HepG2 (cell line): Measurements from ENCODE around the gene TOR1AIP1. TPM values are rescaled to one million over a fixed set of nuclear protein-coding genes. Genes with fewer than 3 reads are reported as not detected.

ENCODE experiments used
- ADNP ChIP-seq: sonication (generic); formaldehyde crosslinking; IDR thresholded peaks from 2 replicates; pipeline ENCODE4 v1.4.0; 2020; ENCODE audit warnings: missing genetic modification reagents
- ATF7 ChIP-seq, 2 experiments: fragments of 450-650 bp in 1 of 2; sonication (generic) in 1 of 2; formaldehyde crosslinking in 1 of 2; IDR thresholded peaks; 2 replicates each; pipeline versions ENCODE4 v1.4.0 to v1.6.1; 2016 to 2020; ENCODE audit warnings: antibody characterized with exemption in 1 of 2, mild to moderate bottlenecking in 1 of 2, missing genetic modification reagents in 1 of 2
- CENPX ChIP-seq: sonication (generic); formaldehyde crosslinking; IDR thresholded peaks from 2 replicates; pipeline ENCODE4 v1.9.0; 2021; ENCODE audit warnings: mild to moderate bottlenecking, missing genetic modification reagents, moderate library complexity
- HMG20A ChIP-seq: IDR thresholded peaks from 2 replicates; pipeline ENCODE4 v1.6.1; 2016; ENCODE audit warnings: borderline replicate concordance
- HNRNPH1 ChIP-seq: fragments of 200-400 bp; formaldehyde crosslinking; optimal IDR thresholded peaks from 2 replicates; pipeline ENCODE3; 2017; ENCODE audit warnings: mild to moderate bottlenecking, low read depth, low read length
- MEIS1 ChIP-seq: sonication (generic); formaldehyde crosslinking; IDR thresholded peaks from 2 replicates; pipeline ENCODE4 v1.9.0; 2021; ENCODE audit warnings: mild to moderate bottlenecking, missing genetic modification reagents, moderate library complexity, borderline replicate concordance
- MEIS2 ChIP-seq: sonication (generic); formaldehyde crosslinking; IDR thresholded peaks from 2 replicates; pipeline ENCODE4 v1.9.0; 2021; ENCODE audit warnings: mild to moderate bottlenecking, missing genetic modification reagents
- SIX1 ChIP-seq: sonication (generic); formaldehyde crosslinking; IDR thresholded peaks from 2 replicates; pipeline ENCODE4 v1.4.0; 2020; ENCODE audit warnings: missing genetic modification reagents, borderline replicate concordance
- SP4 ChIP-seq: sonication (generic); formaldehyde crosslinking; IDR thresholded peaks from 2 replicates; pipeline ENCODE4 v1.8.1; 2023; ENCODE audit warnings: mild to moderate bottlenecking, missing genetic modification reagents
- TAF1 ChIP-seq: sonication (generic); formaldehyde crosslinking; IDR thresholded peaks from 2 replicates; pipeline ENCODE4 v1.4.0; 2020; ENCODE audit warnings: missing genetic modification reagents
- TCF7L2 ChIP-seq: IDR thresholded peaks from 2 replicates; pipeline ENCODE4 v1.6.1; 2011; ENCODE audit warnings: mild to moderate bottlenecking, low read depth, low read length, moderate library complexity
- XRCC5 ChIP-seq: fragments of 200-400 bp; formaldehyde crosslinking; optimal IDR thresholded peaks from 2 replicates; pipeline ENCODE3; 2017; ENCODE audit warnings: mild to moderate bottlenecking, low read length
- ZKSCAN1 ChIP-seq: fragments of 150-350 bp; IDR thresholded peaks from 2 replicates; pipeline ENCODE4 v1.6.1; 2014; ENCODE audit warnings: low read length
- polyA plus RNA-seq, 8 experiments: library from polyadenylated mRNA; depleted of rRNA in 3 of 8; stranded (reverse) in 7 of 8; unstranded in 1 of 8; fragments of >200 nt; fragmentation: Illumina TruSeq in 4 of 8; extraction: Trizol in 4 of 8; gene quantifications; 2 replicates each; pipeline versions ENCODE4 v1.2.1 to v1.2.3, GENCODE V29; 2011 to 2016; ENCODE audit warnings: low read depth in 4 of 8, missing spikeins in 1 of 8, mixed read lengths in 1 of 8; ENCODE audit not compliant: insufficient read depth in 1 of 8
- total RNA-seq, 5 experiments: library from RNA; depleted of rRNA; stranded (reverse); fragments of >200 nt; fragmentation: Illumina TruSeq; extraction: Trizol; gene quantifications; 2 replicates each; pipeline ENCODE4 v1.2.3, GENCODE V29; 2016; ENCODE audit warnings: low read depth in 1 of 5
- TF ChIP-seq, protein P1 (sequence below): sonication (generic); formaldehyde crosslinking; conservative IDR thresholded peaks from 2 replicates; pipeline ENCODE4 v1.8.1; 2023; ENCODE audit warnings: missing genetic modification reagents
- TF ChIP-seq, protein P2 (sequence below), 2 experiments: sonication (generic) in 1 of 2; formaldehyde crosslinking in 1 of 2; IDR thresholded peaks; 2 replicates each; pipeline versions ENCODE4 v1.5.1 to v1.6.1; 2011 to 2020; ENCODE audit warnings: borderline replicate concordance in 1 of 2, low read depth in 1 of 2, low read length in 1 of 2, mild to moderate bottlenecking in 1 of 2, missing genetic modification reagents in 1 of 2, moderate library complexity in 1 of 2
- TF ChIP-seq, protein P3 (sequence below): sonication (generic); formaldehyde crosslinking; IDR thresholded peaks from 2 replicates; pipeline ENCODE4 v1.4.0; 2020; ENCODE audit warnings: missing genetic modification reagents
- TF ChIP-seq, protein P4 (sequence below): sonication (generic); formaldehyde crosslinking; IDR thresholded peaks from 2 replicates; pipeline ENCODE4 v1.5.0; 2020; ENCODE audit warnings: missing genetic modification reagents
- TF ChIP-seq, protein P5 (sequence below): sonication (generic); formaldehyde crosslinking; IDR thresholded peaks from 2 replicates; pipeline ENCODE4 v1.5.0; 2020; ENCODE audit warnings: mild to moderate bottlenecking, missing genetic modification reagents, moderate library complexity
- TF ChIP-seq, protein P6 (sequence below): IDR thresholded peaks from 2 replicates; pipeline ENCODE4 v1.6.1; 2016; ENCODE audit warnings: missing compliant biosample characterization, missing genetic modification reagents, borderline replicate concordance

The TOR1AIP1 gene
- total and polyA plus RNA-seq, 2 of the 13 experiments (the other 11 are each of a cell fraction or from before 2014, with no cell fraction given): 15.6 to 29.0 TPM

DNA sequence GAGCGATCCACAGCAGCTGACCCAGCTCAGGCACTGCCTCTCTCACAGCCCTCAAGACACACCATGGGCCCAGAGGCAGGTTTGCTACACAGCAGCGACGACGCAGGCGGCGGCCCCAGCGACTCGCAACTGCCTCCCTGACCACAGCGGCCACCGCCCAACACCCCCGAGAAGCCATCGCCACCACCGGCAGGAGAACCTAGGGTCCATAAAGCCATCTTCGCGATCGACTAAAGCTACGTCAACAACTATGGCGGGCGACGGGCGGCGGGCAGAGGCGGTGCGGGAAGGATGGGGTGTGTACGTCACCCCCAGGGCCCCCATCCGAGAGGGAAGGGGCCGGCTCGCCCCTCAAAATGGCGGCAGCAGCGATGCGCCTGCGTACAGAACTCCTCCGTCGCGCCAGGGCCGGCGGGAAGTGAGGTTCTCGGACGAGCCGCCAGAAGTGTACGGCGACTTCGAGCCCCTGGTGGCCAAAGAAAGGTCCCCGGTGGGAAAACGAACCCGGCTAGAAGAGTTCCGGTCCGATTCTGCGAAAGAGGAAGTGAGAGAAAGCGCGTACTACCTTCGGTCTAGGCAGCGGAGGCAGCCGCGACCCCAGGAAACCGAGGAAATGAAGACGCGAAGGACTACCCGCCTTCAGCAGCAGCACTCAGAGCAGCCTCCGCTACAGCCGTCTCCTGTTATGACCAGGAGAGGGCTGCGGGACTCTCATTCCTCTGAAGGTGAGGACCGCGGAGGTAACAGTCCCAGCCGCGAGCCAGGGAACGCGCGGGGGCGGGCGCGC lies at the start of gene TOR1AIP1 (continued):
- TF ChIP-seq, protein P1, sequence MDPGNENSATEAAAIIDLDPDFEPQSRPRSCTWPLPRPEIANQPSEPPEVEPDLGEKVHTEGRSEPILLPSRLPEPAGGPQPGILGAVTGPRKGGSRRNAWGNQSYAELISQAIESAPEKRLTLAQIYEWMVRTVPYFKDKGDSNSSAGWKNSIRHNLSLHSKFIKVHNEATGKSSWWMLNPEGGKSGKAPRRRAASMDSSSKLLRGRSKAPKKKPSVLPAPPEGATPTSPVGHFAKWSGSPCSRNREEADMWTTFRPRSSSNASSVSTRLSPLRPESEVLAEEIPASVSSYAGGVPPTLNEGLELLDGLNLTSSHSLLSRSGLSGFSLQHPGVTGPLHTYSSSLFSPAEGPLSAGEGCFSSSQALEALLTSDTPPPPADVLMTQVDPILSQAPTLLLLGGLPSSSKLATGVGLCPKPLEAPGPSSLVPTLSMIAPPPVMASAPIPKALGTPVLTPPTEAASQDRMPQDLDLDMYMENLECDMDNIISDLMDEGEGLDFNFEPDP (CRISPR knock-in tag): no peak
- TF ChIP-seq SIX1 (CRISPR knock-in tag) (0 out of 2 replicates have a peak, but pooled peaks have one; percentile 62), ZKSCAN1 (no peak), XRCC5 (peak; percentile 99), CENPX (CRISPR knock-in tag) (no peak), HMG20A (CRISPR knock-in tag) (peak; percentile 49; the same call in 1 of the 2 replicates), TAF1 (CRISPR knock-in tag) (peak; percentile 89), SP4 (CRISPR knock-in tag) (peak; percentile 82), MEIS1 (CRISPR knock-in tag) (no peak; the same call in 1 of the 2 replicates), ADNP (CRISPR knock-in tag) (no peak), ATF7 (IDR thresholded peaks at IDR 0.05) (peak; percentile 52), ATF7 (CRISPR knock-in tag; IDR thresholded peaks at IDR 0.05) (peak; percentile 75), HNRNPH1 (no peak), TCF7L2 (no peak), MEIS2 (peak; percentile 27; the same call in 1 of the 2 replicates)
- TF ChIP-seq, protein P2, sequence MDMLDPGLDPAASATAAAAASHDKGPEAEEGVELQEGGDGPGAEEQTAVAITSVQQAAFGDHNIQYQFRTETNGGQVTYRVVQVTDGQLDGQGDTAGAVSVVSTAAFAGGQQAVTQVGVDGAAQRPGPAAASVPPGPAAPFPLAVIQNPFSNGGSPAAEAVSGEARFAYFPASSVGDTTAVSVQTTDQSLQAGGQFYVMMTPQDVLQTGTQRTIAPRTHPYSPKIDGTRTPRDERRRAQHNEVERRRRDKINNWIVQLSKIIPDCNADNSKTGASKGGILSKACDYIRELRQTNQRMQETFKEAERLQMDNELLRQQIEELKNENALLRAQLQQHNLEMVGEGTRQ (IDR thresholded peaks at IDR 0.05; ENCODE audit: low read depth, low read length): no peak
- TF ChIP-seq, protein P2 (CRISPR knock-in tag; IDR thresholded peaks at IDR 0.05; ENCODE audit: borderline replicate concordance): peak; percentile 37; the same call in 1 of the 2 replicates
- TF ChIP-seq, protein P3, sequence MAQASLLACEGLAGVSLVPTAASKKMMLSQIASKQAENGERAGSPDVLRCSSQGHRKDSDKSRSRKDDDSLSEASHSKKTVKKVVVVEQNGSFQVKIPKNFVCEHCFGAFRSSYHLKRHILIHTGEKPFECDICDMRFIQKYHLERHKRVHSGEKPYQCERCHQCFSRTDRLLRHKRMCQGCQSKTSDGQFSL (CRISPR knock-in tag): peak; percentile 34; the same call in 1 of the 2 replicates
- TF ChIP-seq, protein P4, sequence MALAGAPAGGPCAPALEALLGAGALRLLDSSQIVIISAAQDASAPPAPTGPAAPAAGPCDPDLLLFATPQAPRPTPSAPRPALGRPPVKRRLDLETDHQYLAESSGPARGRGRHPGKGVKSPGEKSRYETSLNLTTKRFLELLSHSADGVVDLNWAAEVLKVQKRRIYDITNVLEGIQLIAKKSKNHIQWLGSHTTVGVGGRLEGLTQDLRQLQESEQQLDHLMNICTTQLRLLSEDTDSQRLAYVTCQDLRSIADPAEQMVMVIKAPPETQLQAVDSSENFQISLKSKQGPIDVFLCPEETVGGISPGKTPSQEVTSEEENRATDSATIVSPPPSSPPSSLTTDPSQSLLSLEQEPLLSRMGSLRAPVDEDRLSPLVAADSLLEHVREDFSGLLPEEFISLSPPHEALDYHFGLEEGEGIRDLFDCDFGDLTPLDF (CRISPR knock-in tag): peak; percentile 91; the same call in 1 of the 2 replicates
- TF ChIP-seq, protein P5, sequence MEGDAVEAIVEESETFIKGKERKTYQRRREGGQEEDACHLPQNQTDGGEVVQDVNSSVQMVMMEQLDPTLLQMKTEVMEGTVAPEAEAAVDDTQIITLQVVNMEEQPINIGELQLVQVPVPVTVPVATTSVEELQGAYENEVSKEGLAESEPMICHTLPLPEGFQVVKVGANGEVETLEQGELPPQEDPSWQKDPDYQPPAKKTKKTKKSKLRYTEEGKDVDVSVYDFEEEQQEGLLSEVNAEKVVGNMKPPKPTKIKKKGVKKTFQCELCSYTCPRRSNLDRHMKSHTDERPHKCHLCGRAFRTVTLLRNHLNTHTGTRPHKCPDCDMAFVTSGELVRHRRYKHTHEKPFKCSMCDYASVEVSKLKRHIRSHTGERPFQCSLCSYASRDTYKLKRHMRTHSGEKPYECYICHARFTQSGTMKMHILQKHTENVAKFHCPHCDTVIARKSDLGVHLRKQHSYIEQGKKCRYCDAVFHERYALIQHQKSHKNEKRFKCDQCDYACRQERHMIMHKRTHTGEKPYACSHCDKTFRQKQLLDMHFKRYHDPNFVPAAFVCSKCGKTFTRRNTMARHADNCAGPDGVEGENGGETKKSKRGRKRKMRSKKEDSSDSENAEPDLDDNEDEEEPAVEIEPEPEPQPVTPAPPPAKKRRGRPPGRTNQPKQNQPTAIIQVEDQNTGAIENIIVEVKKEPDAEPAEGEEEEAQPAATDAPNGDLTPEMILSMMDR (CRISPR knock-in tag): peak; percentile 57
- TF ChIP-seq, protein P6, sequence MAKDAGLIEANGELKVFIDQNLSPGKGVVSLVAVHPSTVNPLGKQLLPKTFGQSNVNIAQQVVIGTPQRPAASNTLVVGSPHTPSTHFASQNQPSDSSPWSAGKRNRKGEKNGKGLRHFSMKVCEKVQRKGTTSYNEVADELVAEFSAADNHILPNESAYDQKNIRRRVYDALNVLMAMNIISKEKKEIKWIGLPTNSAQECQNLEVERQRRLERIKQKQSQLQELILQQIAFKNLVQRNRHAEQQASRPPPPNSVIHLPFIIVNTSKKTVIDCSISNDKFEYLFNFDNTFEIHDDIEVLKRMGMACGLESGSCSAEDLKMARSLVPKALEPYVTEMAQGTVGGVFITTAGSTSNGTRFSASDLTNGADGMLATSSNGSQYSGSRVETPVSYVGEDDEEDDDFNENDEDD: peak; percentile 85
